GM19468 (cell line): Measurements from ENCODE around the gene ZFP42.
"Not testable (repeated sequence)": the region's sequence is repeated elsewhere in the genome, so short reads cannot be mapped to it uniquely, and the experiment has no call there.

ENCODE experiments used
- ATAC-seq: cut with Tn5 transposase; IDR thresholded peaks from one replicate; pipeline ENCODE4 v1.9.1; 2021; ENCODE audit warnings: mild to moderate bottlenecking, moderate library complexity, moderate number of reproducible peaks; ENCODE audit not compliant: unreplicated experiment; ENCODE audit errors: extremely low read depth

Gene ZFP42

DNA sequence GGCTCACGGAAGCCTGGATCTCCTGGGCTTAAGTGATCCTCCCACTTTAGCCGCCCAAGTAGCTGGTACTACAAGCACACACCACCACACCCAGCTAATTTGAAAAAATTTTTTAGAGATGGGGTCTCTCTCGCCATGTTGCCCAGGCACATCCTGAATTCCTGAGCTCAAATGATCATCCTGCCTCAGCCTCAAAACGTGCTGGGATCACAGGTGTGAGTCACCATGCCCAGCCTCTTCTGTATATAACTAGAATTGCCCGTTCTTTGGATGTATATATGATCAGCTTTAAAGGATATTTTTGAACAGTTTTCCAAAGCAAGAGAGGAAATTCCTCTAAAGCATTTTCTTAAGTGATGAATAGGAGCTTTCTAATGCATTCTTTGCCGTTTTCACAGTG, 22.7 kb downstream of the ZFP42 start:
- no peak for ATAC-seq

DNA sequence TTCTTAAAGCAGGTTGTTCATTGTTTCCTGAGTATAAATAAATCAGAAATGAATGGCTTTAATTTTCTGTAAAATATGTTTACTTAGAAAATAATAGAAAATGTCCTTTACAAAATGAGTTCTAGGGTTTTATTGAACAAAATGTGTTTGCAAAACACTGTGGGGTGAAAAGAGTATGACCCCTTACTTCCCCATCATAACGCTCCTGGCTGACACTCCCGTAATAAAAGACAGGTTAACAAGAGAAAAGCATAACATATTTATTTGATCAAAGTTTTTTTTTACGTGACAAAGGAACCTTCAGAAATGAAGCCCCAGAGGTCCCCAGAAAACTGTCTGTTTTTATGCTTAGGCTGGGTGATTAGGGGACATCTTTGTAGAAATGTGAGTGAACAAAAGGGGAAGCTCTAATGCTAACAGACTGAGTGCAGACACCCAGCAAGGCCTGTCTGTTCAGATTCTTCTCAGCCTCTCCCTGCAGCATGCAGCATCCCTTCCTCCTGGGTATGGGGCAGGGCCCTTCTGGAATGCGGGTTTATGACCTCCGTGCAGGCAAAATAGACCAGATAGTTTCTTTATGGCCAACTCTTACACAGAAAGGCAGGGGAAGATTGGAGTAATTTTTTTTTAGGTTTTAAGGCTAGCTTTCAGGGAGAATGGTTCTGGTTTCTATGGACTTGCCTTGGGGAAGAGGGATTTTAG, 26.1 kb downstream of the ZFP42 start:
- no peak for ATAC-seq

DNA sequence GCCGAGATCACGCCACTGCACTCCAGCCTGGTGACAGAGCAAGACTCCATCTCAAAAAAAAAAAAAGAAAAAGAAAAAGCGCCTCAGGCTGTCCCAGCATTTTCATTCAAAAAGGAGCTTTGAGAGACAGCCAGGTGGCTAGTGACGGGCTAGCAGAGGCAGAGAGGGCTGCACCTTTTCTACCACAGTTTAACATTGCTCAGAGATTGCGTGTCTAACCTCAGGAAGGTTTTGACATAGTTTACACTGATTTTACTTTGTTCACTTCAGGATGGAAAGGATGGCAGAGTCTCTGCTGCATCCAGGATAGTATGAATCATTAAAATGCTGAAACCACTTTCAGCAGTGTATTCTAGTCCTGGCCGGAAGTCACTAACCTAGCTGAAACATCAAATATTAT, 28.1 kb downstream of the ZFP42 start:
- ATAC-seq, result no peak

DNA sequence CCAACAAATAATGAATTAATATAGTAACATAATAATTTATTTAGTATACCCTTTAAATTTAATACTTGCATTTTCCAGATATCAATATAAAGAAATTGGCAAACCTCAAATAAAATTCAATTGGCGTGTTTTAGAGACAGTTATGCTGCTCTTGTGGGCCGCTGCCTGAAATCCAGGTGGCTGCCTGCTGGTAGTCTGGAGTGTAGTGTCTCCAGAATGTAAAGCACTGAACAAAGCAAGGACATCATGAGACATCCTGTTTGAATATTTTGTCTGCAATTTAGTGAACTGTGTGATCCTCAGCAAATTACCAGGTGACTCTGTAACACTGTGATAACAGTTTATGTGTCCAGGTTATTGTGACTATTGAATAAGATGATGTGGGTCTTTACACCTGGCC, 29.9 kb downstream of the ZFP42 start:
- ATAC-seq, result no peak

DNA sequence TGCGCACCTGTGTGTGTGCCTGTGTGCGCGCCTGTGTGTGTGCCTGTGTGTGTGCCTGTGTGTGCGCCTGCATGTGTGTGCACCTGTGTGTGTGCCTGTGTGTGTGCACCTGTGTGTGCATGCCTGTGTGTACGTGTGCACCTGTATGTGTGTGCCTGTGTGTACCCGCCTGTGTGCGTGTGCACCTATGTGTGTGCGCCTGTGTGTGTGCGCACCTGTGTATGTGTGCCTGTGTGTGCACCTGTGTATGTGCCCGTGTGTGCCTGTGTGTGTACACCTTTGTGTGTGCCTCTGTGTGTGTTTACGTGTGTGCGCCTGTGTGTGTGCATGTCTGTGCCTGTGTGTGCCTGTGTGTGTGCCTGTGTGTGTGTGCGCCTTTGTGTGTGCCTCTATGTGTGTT, 33.5 kb downstream of the ZFP42 start:
- no peak for ATAC-seq

DNA sequence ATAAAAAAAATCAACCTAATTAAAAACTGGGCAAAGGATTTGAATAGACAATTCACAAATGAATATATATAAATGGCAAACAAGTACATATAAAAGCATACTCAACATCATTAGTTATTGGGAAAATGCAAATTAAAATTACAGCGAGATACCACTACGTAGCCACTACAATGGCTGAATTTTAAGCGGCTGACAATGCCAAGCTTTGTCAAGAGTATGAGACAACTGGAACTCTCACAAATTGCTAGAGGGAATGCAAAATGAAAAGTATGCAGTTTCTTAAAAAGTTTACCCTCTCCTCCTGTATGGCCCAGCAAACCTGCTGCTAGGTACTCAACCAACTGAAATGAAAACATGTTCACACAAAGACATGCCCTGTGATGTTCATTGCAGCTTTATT, 34.8 kb downstream of the ZFP42 start:
- ATAC-seq, result no peak

DNA sequence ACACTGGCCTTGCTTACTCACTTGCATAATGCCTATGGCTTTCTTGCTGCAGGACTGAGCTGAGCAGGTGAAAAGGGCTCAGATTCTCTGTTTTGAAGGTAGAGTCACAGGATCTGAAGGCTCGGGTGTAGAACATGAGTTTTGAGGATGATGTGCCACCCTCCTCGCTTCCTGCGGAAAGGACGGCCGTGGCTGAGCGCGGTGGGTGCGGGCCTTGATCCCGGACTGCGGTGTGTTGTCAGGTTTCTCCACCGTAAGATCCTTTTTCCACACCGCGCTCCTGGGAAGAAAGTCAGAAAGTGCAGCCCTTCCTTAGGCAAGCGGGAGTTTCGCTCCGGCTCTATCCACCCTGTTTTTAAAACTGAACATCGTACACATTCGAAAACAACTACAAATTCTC, 36.2 kb downstream of the ZFP42 start:
- no peak for ATAC-seq

DNA sequence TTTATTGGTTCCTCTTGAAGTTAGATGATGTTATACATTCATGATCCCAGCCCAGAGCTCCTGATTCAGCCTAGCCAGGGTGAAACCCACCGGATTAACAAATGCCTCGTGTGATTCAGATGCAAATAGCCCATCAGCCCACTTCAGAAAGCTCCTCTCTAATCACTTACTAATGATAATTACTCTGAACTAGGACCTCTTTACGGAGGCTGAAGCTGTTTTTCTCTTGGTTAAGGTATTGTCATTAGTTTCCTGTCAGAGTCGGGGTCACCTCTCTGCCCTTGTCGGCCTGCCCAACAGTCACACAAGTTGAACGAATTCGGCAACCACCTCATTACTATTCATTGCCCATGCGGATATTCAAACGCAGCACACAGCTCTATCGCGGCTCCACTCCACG, 36.6 kb downstream of the ZFP42 start:
- ATAC-seq, result no peak

DNA sequence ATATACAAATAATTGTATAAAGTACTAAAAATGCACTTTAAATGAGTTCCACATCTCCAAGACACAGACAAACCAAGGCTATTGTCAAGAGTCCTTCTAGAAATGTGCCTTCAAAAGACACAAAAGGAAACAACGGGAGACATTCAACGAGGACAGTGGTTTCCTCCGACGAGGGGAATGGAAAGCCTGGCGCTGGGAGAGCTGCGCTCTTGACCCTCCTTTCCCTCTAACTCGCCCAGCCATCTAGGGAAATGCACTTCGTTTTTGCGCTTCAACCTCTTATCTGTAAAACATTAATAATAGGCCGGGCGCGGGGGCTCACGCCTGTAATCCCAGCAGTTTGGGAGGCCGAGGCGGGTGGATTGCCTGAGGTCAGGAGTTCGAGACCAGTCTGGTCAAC, 37.0 kb downstream of the ZFP42 start:
- ATAC-seq, result no peak

DNA sequence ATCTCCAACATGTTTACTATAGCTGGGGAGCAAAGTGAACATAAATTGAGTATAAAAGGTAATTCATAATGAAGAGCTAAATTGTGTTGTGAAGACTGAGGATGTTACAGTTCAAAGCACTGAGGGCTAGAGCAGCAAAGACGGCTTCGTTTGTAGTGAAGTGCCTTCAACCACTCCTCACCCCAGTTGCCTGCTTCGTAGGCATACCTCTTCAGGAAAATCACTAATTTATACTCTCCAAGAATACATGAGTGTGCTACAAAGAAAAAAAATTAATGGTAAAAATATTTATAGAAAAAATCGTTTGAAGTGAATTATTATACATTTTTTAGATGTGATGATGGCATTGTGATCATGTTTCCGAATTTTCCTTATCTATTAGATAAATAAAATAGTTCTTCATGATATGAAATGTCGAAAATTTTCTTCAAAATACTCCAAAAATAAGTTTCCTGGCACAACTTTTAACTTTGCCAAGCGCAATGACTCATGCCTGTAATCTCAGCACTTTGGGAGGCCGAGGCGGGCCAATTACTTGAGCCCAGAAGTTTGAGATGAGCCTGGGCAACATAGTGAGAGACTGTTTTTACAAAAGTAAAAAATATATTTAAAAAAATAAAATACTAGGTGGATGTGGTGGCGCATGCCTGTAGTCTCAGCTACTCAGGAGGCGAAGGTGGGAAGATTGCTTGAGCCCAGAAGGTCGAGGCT, 41.6 kb downstream of the ZFP42 start:
- ATAC-seq, result no peak

DNA sequence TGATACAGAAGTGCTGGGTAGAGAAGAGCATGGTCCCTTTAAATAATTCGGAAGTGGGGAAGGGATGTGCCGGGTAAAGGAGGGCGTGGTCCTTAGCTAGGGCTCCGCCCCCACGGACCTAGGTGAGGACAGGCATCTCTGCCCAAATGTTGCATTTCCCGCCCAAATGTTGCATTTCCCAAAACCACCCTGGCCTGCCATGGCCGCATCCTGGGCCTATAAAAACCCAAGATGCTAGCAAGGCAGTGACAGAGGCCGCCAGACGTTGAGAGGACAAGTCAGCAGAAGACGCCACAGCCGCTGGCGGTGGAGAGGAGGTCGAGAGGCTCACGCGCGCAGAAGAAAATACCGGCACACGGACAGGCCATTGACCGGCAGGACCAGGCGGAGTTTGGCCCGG, 46.1 kb downstream of the ZFP42 start:
- ATAC-seq, result no peak

DNA sequence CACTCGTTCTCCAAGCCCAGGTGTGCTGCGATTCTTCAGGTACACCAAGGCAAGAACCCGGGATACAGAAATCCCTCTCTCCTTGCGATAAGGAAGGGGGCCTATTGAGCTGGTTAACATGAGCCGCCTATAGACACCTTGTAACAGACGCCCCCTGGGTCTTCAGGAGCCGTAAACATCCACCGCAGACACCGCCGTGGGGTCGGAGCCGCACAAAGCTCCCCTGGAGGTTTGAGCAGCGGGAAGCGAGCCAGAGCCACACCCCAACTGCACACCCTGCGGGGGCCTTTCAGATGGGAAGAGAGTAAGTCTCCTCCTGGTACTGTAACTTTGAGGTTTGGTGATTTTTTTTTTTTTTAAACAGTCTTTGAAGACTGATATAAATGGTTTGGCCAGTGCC, 46.6 kb downstream of the ZFP42 start:
- no peak for ATAC-seq

DNA sequence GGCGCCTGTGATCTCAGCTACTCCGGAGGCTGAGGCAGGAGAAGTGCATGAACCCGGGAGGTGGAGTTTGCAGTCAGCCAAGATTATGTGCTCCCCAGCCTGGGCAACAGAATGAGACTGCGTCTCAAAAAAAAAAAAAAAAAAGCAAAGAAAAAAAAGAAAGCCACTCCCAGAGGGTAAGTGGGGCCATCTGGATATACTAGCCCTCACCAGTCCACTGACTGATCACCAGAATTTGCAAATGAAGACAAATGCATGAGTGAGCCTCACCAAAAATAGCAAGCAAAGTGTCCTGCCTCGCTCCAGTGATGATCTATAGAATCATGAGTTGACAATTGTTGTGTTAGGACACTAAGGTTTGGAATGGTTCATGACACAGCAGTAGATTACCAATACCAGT, 47.6 kb downstream of the ZFP42 start:
- ATAC-seq, result no peak

DNA sequence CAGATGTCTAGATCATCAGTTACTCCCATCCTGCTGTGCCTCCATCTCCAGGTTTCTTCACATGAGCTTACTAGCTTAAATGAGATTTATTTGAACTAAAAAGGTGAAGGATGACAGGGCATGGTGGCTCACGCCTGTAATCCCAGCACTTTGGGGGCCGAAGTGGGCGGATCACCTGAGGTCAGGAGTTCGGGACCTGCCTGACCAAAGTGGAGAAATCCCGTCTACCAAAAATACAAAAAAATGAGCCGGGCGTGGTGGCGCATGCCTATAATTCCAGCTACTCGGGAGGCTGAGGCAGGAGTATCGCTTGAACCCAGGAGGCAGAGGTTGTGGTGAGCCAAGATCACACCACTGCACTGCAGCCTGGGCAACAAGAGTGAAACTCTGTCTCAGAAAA, 49.9 kb downstream of the ZFP42 start:
- not testable (repeated sequence) for ATAC-seq

DNA sequence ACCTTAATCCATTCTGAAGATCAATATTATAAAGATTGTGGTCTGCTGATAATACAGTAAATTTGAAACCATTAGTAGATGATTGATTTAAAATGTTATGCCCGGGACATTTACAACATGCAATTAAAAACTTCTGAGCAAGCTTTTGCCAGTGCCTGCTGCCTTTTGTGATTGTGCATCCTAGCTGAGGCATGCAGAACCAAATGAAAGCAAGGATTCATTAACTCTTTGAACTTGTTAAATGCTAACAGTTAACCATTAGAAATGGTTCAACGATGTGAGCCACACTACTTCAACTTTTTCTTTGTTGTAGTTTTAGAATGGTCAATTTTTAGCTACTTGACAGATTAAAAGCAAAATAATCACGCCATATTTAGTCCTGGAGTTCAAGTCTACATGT, 51.1 kb downstream of the ZFP42 start:
- no peak for ATAC-seq

DNA sequence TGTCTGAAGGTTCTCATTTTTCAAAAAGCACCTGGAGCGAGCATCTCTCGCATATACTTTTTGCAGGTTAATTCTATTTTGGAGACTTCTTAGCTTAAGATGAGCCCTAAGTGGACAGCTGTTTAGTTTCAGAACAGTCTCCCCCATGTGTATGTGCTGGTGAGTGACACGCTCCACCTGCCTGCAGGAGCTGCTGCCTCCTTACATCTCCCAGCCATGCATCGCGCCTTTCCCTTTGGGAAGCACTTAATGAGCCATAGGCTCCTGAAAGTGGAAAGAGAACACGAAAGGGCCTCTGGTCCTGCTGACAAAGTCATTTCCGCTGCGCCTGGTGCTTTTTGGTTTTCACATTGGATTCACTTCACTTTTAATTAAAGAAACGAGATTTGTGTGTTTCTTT, 57.7 kb downstream of the ZFP42 start:
- no peak for ATAC-seq
